GM19193 (cell line): ENCODE measurements around the gene CT45A6.
"Not testable (repeated sequence)": the region's sequence is repeated elsewhere in the genome, so short reads cannot be mapped to it uniquely, and the experiment has no call there.

Experiments
- POLR2A ChIP-seq: IDR thresholded peaks from 4 replicates; pipeline ENCODE4 v1.6.1; 2011; ENCODE audit not compliant: insufficient read depth, insufficient read length; ENCODE audit errors: extremely low read depth

Gene CT45A6

GRCh38 chrX:135802687-135803086 lies at the start of gene CT45A6:
Gene CT45A6, minus strand, starts transcription at chrX:135802787. Its CDS starts 3,794 bp downstream, at chrX:135798993.
- TF ChIP-seq POLR2A = not testable (repeated sequence)

- not testable (repeated sequence) for TF ChIP-seq POLR2A
Measured at GRCh38 chrX:135837180-135837579, 34.6 kb upstream of the CT45A6 start, which contains the start of gene CT45A7. Gene CT45A7, minus strand, starts transcription at chrX:135837280. Its CDS starts 3,747 bp downstream, at chrX:135833533.

GRCh38 chrX:135819912-135820311 lies 17.3 kb upstream of the CT45A6 start, which contains the start of gene CT45A2:
Gene CT45A2, minus strand, starts transcription at chrX:135820012. Its CDS starts 3,747 bp downstream, at chrX:135816265.
- TF ChIP-seq POLR2A = not testable (repeated sequence)

GRCh38 chrX:135785403-135785802 lies 17.2 kb downstream of the CT45A6 start, which contains the start of gene CT45A5:
Gene CT45A5, minus strand, starts transcription at chrX:135785503. Its CDS starts 3,774 bp downstream, at chrX:135781729.
- not testable (repeated sequence) for TF ChIP-seq POLR2A

GRCh38 chrX:135768091-135768490 lies 34.5 kb downstream of the CT45A6 start, which contains the start of gene CT45A3:
Gene CT45A3, minus strand, starts transcription at chrX:135768191. Its CDS starts 3,747 bp downstream, at chrX:135764444.
- not testable (repeated sequence) for TF ChIP-seq POLR2A
